Left forelimb (tissue), 1 donor: Measurements from ENCODE around the gene CDON.

ENCODE experiments used
- DNase-seq: peaks from one replicate; pipeline ENCODE4 v3.0.0-alpha.2; 2018; ENCODE audit warnings: low spot score

The CDON gene

GRCh38 chr11:126082251-126083109 is 19.8 kb upstream of the CDON start:
- DNase-seq = no peak

DNA sequence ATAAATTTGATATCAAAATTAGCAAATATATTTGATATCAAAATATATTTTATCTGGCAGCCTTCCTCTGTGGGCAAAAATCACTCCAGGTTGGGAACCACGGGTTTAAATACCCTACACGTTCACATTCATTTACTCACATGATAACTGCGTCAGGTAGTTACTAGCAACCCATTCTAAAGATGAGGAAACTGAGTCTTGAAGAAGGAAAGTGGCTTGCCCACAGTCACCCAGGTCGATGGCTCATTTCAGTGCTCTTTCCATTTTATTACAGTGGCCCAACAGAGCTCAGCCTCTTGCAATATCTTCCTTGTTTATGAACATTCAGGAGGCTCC is 19.2 kb upstream of the CDON start:
- no peak for DNase-seq

GRCh38 chr11:126080161-126080941 is 17.7 kb upstream of the CDON start:
- DNase-seq = no peak

GRCh38 chr11:126079621-126080124 is 17.0 kb upstream of the CDON start:
- no peak for DNase-seq

DNA sequence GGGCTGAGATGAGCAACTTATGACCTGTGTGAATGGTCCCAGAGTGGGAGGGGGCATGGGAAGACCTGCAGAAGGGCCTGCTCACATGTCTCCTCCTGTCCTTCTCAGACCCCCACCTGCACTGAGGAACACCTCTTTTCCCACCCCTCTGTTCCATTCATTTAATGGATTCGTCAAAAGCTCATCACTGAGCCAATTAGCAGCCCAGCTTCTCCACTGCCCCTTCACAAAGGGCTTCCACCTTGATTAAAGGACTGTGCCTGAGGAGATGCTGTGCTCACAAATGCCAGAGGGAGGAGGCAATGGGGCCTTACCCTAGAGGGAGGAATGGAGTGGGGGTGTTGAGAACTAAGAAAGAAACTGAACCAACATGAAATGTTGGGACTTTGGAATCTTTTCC is 14.0 kb upstream of the CDON start:
- no peak for DNase-seq

DNA sequence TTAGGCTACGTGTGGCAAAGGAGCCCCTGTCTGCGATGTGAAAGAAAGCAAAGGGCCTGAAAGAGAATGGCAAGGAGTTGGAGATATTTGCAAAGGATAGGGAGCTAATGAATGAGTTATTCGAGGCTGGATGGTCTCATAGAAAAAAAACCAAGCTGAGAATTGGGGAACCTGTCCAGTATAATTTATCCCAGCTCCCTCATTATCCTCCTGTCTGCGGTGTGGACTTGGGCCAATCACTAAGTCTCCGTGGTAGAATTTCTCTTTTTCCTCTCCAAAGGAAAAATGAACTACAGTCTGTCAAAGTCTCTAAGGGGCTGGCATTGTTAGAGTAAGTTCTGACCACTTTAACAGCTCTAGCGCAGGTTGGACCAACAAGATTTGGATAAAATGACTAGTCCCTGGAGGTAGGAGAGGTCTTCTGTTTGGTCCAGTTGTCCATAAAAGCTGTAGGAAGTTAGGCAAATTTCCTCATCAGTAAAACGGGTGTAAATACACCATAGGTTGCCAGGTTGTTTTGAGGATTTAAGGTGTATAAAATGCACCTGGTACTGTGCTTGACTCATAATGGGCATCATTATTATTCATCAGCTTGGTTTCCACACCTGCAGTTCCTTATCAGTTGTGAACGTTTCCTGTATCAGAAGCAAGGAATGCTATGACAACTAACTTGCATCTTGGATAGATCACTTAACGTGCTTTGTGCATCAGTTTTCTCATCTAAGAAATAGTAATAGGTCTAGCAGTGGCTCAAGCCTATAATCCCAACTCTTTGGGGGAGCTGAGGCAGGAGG is 10.3 kb upstream of the CDON start:
- no peak for DNase-seq

DNA sequence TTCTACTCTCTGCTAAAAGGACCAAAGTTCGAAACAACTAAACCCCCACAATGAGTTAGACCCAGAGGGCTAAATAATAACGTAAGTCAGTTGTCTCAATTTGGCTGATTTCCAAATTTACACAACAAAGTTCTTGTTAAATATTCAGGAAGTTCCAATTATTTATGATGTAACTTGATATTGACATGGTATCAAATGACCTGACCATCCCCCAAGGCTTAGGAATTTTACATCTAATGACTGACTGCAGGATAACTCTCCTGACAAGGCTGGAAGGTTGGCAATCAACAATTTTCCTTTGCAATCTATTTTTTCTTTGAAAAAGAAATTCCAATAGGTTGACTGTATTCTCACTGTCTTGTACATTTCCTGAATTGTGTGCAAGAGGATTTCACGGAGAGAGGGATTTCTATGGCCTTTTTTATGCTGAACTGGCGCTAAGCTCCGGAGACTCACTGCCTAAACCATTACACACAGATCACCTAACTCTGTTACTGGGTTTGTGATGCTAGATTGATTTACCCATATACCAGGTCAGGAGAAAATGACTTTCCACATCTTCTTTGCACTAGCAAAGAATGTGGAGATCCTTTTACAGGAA is 9.6 kb upstream of the CDON start:
- DNase-seq = no peak

GRCh38 chr11:126063507-126063852 is 814 bp upstream of the CDON start:
- no peak for DNase-seq

GRCh38 chr11:126061707-126062678 is 673 bp downstream of the CDON start:
- DNase-seq = no peak

DNA sequence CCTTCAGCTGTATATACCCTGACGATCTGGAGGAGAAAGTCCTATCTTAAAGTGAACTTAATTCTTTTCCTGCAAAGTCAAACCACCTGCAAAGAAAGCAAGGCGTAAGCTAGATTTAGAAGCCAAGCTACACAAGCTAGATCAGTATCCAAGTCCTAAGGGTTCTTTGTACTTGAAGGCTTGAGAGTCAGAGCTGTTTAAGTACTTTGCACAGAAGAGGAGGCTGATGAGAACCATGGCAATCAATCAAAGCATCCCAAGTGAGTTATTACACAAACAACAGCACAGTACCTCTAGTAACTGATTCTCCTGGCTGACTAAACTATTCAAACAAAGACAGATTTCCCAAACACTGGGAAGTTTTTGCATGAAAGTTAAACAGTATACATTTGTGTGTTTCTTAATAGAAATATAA is 1.9 kb downstream of the CDON start:
- DNase-seq = no peak

GRCh38 chr11:126059238-126059781 is 3.4 kb downstream of the CDON start:
- DNase-seq = no peak

- DNase-seq = no peak
These were observed 4.4 kb downstream of the CDON start for GRCh38 chr11:126058105-126058874.

DNA sequence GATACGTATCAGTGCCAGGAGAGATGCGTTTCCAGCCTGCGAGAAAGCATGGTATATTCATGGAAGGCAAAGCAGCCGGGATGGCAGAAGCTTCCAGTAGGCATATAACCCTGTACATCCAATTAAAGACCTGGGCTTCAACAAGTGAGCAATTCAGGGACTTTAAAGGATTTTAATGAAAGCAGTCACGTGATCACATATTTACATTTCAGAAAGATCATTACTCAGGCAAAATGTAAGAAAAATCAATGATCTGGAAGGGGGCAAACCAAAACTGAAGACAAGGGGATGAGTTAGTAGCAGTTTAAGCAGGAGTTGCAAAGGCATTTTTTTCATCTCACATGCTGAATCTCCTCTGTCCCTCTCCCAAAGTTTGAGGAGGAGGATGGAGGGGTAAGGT is 7.8 kb downstream of the CDON start:
- no peak for DNase-seq

DNA sequence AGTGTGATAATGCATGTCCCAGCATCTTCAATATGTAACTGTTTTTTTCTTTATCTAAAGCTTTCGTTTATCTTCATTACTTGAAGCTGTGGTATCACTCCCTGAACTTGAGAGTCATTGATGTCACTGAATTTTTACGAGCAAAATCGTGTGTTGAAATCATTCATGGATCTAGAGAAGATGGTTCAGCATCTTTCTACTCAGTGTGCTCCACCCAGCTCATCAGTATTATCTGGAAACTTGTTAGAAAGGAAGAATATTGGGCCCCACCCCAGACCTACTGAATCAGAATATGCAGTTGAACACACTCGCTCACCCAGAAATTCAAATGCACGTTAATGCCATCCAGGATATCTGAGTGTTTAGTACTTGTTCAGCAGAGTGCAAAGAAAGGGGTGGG is 8.3 kb downstream of the CDON start:
- DNase-seq = no peak

- DNase-seq = no peak
These were observed 9.0 kb downstream of the CDON start for GRCh38 chr11:126053415-126054286.

GRCh38 chr11:126051117-126051516 is 11.5 kb downstream of the CDON start:
- no peak for DNase-seq

DNA sequence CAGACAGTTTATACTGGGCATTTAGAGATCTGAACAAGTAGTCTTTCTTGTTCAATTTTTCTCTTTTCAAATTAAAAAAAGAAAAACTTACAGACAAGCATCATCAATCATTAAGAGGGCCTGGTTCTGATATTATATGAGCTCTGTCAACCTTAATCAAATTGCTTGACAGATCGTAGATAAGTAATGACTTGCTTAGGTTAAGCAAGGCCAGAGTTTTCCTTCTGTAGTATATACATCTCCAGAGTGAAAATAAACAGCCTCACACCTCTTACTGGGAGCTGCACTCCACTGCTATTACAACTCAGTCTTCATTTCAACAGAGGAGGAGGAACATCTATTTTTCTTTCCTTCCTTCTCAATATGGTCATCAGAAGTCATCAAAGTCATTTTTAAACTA is 13.5 kb downstream of the CDON start:
- no peak for DNase-seq

DNA sequence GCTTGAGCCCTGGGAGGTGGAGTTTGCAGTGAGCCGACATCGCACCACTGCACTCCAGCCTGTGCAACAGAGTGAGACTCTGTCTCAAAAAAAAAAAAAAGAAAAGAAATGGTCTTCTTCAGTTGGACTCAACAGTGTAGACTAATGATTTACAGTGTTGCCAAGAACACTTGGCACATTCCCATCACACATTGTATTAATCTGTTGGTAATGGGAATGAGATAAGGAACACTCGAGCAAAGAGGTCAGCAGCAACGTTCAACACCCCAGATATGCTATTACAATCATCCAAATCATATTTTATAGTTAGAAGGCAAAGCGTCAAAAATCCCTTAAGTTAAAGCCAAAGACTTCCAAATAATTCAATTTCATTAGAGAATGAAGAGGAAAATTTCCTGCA is 14.5 kb downstream of the CDON start:
- no peak for DNase-seq
